Stimulated activated CD4-positive, alpha-beta T cell treated with anti-CD3 and anti-CD28 coated beads, Interleukin-12 subunit alpha, Interleukin-12 subunit beta, amount 100 ng/mL, for 4 hours (primary cell): ENCODE results near the gene MAMDC2.
"Not testable (repeated sequence)": the region's sequence is repeated elsewhere in the genome, so short reads cannot be mapped to it uniquely, and the experiment has no call there.

Experiments used
- DNase-seq: peaks from one replicate; pipeline ENCODE4 v3.0.0-alpha.2; 2020

MAMDC2 gene

GRCh38 chr9:70220216-70220615, 176.6 kb downstream of the MAMDC2 start:
- no peak for DNase-seq

DNA sequence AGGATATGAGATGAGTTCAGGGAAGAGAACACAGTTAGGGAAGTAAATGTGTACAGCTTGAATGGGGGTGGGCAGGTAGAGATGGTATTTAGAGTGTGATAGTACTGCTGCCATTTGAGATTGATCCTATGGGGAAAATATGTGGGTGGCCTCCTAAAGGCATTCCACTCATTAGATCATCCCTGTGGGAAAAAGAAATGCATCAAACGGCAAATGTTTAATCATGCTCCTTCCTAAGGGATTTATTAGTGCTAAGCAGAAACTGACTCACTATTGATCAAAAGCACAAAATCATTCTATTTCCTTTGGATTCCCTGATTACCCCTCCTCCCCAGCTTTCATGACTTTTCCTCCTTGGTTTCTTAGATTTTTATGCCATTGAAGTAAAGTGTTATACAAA, 178.7 kb downstream of the MAMDC2 start:
- DNase-seq: no peak

DNA sequence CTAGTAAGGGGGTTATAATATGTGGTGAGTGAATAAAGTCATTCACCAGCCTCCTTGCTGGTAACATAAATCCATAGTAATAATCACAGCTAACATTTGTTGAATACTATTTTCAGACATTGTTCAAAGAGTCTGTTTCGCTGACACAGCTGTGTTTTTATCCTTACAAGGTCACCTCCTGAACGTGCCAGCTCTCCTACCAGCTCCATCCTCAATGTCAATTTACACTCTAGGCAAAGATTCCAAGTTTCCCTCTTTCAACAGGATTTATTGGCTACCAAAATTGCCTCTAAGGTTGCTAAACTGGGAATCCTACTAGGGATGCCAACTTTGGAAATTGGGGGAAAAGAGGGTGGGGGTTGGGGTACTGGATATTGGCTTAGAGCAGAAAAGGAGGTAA, 184.5 kb downstream of the MAMDC2 start:
- DNase-seq: no peak

- no peak for DNase-seq
These were observed 185.0 kb downstream of the MAMDC2 start for GRCh38 chr9:70228611-70229010.

DNA sequence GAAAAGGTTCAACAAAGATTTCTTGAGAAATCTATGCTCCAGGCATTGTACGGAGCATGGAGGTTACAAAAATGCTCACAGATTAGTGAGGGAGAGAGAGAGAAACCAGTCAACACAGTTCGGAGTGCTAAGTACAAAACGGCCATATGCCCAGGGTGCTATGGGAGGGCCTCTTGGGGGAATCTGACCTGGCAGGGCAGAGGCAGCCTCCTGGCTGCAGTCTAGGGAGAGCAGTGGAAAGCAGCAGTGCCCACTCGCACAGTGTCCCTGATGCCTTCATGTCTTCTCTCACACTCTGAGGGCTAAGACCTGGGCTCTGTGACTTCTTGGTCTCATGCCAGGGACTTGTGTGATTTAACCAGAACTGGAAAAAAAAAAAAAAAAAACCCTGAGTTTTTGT, 185.4 kb downstream of the MAMDC2 start:
- no peak for DNase-seq

GRCh38 chr9:70229579-70229978, 185.9 kb downstream of the MAMDC2 start:
- no peak for DNase-seq

DNA sequence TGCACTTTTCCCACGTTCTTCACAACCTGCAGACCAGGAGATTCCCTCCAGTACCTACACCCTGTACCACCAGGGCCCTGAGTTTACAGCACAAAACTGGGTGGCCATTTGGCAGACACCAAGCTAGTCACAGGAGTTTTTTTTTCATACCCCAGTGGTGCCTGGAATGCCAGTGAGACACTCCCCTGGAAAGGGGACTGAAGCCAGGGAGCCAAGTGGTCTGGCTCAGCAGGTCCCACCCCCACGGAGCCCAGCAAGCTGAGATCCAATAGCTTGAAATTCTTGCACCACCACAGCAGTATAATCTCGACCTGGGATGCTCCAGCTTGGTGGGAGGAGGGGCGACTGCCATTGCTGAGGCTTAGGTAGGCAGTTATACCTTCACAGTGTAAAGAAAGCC, 188.8 kb downstream of the MAMDC2 start:
- no peak for DNase-seq

- not testable (repeated sequence) for DNase-seq
These were observed 190.6 kb downstream of the MAMDC2 start for GRCh38 chr9:70234208-70234607.

DNA sequence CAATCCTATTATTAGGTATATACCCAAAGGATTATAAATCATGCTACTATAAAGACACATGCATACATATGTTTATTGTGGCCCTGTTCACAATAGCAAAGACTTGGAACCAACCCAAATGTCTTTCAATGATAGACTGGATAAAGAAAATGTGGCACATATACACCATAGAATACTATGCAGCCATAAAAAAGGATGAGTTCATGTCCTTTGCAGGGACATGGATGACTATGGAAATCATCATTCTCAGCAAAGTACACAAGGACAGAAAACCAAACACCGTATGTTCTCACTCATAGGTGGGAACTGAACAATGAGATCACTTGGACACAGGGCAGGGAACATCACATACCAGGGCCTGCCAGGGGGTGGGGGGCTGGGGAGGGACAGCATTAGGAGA, 202.3 kb downstream of the MAMDC2 start:
- not testable (repeated sequence) for DNase-seq

- no peak for DNase-seq
These were observed 206.6 kb downstream of the MAMDC2 start for GRCh38 chr9:70250221-70250620.

DNA sequence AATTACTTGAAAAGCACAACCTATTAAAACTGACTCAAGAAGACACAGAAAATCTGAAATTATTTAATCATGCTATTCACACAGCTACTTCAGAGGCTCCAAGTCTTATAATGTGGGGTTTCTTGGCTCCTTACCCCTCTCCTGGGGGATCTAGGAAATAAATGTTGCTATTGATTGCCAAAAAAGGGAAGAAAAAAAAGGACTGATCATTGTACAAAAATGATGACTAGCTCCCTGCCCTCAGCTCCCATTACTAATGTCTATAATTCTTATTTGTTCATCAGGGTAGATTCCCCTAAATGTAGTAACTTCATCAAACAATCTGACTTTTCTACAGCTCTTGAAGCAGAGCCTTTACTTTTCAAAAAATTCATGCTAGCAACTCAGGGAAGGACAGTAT, 211.8 kb downstream of the MAMDC2 start:
- DNase-seq: no peak

DNA sequence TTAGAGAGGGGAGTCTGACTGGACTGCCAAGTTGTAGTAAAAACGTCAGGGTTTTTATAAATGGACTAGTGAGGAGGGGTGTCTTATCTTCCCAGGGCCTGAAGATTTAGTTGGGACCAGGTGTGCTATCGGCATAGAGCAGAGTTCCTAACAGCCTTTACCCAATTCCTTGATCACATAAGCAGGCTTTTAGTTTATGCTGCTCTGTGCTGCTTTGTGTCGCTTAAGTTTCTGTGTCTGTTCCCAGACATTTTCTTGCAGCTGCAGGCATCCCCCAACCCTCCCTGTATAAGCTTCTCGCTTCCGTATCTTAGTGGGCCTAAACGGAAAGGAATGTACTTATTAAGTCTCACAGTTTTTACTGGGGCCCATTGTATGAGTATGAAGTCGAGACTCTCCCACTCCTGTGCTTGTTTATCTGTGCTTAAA, 212.5 kb downstream of the MAMDC2 start:
- no peak for DNase-seq

GRCh38 chr9:70257502-70257901, 213.9 kb downstream of the MAMDC2 start:
- no peak for DNase-seq

DNA sequence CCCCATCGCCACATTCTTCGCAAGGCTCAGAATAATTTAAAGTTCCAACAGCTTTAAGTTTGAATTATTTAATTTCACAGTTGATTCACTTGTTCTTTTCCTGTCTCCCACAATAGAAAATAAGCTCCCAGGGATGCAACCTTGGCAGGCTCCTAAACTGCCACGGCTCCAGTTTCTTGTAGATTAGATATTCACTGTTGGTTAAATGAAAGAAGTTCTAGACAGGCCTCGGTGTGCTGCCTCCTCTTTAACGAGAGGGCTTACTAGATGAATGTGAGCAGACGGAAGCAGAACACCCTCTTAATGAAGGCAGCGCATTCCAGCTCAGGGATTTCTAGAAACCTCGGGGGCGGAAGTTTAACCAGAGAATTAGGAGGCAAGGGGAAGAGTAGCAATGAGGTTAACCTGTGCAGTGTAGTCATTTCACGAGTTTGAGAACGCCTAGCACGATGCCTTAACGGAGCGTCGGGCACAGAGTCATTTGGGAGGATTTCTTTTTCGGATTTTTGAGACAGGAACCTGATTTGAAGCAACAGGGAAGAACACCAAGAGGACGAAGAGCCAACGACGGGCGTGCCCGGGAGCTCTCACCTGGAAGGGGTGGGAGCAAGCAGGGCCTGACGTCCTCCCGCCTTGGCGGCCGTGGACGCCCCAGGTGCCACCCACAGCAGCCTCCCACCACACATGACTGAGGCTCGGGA, 214.5 kb downstream of the MAMDC2 start:
- DNase-seq: no peak

- peak; percentile 85 for DNase-seq
These were observed 215.3 kb downstream of the MAMDC2 start, which contains the start of gene SMC5 for GRCh38 chr9:70258692-70259511. Gene SMC5, plus strand, starts transcription at chr9:70258978. Its CDS starts 101 bp downstream, at chr9:70259079.

GRCh38 chr9:70259512-70259802, 215.8 kb downstream of the MAMDC2 start:
- DNase-seq: no peak

DNA sequence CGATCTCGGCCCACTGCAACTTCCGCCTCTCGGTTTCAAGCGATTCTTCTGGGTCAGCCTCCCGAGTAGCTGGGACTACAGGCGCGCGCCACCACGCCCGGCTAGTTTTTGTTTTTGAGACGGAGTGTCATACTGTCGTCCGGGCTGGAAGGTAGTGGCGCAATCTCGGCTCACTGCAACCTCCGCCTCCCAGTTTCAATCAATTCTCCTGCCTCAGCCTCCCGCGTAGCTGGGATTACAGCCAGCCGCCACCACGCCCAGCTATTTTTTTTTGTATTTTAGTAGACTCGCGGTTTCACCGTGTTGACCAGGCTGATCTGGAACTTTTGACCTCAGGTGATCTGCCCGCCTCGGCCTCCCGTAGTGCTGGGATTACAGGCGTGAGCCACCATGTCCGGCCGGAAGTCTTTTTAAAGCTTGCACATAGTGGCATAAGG, 216.4 kb downstream of the MAMDC2 start:
- no peak for DNase-seq

DNA sequence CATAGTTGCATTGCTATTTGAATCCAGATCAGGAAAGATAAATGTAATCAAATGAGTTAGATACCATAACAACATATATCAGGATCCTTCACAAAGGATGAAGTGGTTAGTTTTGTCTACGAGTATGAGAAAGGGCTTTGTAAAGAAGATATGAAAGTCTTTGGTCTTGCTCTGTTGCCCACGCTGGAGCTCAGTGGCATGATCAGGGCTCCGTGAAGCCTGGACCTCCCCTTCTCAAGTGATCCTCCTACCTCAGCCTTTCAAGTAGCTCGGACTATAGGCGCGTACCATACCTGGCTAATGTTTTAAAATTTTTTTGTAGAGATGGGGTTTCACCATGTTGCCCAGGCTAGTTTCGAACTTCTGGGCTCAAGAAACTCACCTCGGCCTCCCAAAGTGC, 217.0 kb downstream of the MAMDC2 start:
- DNase-seq: no peak

DNA sequence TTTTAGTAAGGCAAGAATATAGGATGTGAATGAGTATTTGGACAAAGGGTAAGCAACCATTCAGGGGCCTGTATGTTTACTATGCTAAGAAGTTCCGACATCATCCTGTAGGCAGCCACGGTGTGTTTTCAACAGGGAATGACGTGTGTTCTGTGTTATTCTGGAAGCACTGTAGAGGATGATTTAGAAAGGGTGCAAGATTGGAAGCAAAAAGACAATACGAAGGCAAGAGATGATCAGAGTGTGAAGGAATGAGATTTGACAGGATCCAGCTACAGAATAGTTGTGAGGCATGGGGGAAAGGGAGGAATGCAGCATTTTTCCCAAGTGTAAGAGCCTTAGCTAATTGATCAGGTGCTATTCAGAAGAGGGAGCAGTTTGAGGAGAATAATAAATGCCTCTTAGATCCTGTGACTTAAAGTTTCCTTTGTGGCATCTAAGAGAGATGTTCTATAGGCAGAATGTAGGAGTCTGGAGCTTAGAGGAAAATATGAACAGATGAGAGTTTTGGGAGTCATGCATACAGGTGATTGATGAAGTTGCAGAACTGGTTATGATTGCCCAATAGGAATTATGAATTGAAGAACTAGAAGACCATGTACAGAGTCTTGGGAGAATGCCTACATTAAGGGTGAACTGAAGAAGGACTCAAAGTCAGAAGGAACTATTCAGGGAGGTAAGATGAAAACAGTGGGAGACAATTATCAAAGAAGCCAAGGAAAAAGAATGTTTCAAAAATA, 217.7 kb downstream of the MAMDC2 start:
- no peak for DNase-seq

GRCh38 chr9:70262366-70262765, 218.7 kb downstream of the MAMDC2 start:
- no peak for DNase-seq

DNA sequence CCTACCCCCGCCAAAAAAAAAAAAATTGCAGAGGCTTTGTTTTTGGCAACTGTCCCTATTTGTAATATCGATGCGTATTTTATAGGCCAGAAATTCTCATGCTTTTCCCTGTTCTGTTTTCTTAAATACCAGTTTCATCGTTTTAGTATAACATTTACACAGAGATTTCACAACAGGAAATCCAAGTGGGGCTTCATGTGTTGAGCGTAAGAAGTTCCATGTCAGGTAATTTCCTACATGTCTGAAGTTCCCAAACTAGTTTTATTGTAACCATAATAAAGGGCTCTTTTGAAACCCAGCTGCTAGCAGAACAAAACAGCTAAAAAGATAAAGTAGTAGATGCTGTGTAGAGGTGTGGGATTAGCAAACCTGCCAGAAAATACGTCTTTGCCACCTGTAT, 219.3 kb downstream of the MAMDC2 start:
- no peak for DNase-seq

DNA sequence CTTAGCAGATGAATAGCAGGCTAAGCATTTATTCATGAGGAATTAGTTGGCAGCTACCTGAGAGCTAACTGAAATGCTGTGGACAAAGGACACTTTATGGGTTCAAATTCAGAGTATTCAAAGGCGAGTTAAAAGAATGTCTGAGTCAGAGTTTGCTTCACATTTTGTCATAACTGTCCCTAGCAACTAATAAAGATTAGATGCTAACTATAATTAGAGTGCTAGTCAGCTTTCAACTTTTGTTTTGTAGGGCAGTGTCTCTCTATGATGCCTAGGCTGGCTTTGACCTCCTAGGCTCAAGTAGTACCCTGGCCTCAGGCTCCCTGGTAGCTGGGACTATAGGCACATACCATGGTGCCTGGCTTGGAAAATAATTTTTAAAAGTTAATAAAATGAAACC, 219.8 kb downstream of the MAMDC2 start:
- DNase-seq: no peak
